Smooth muscle cell of the brain vasculature (primary cell): ENCODE data around the gene TPSD1.
"Not testable (repeated sequence)": the region's sequence is repeated elsewhere in the genome, so short reads cannot be mapped to it uniquely, and the experiment has no call there.

Experiments
- DNase-seq: peaks from one replicate; pipeline ENCODE4 v3.0.0-alpha.2; 2012; ENCODE audit warnings: low read depth, low spot score

TPSD1 gene

DNA sequence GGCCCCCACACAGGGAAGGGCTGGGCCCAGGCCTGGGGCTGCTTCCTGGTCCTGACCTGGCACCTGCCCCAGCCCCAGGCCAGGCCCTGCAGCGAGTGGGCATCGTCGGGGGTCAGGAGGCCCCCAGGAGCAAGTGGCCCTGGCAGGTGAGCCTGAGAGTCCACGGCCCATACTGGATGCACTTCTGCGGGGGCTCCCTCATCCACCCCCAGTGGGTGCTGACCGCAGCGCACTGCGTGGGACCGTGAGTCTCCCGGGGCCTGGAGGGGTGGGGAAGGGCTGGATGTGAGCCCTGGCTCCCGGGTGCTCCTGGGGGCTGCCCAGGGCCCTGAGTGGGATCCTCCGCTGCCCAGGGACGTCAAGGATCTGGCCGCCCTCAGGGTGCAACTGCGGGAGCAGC lies 14.8 kb upstream of the TPSD1 start:
- DNase-seq, result not testable (repeated sequence)

DNA sequence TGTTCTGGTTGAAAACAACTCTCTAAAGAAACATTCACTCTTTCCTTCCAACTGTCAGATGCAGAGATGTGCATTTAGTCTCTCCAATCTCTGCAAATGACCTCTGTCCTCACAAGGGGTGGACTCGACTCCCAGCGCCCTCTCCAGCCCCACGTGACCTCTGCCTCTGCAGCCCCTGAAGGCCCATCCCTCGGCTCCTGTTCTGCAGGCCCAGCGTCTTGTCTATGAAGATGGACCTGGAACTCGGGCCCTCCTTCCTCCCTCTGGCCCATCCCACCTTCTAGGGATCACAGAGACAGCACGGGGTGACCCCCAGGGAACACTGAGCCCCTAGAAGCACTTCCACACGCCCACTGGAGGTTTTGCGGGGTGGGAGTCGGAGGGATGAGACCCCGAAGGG lies 12.5 kb upstream of the TPSD1 start:
- DNase-seq, result not testable (repeated sequence)

DNA sequence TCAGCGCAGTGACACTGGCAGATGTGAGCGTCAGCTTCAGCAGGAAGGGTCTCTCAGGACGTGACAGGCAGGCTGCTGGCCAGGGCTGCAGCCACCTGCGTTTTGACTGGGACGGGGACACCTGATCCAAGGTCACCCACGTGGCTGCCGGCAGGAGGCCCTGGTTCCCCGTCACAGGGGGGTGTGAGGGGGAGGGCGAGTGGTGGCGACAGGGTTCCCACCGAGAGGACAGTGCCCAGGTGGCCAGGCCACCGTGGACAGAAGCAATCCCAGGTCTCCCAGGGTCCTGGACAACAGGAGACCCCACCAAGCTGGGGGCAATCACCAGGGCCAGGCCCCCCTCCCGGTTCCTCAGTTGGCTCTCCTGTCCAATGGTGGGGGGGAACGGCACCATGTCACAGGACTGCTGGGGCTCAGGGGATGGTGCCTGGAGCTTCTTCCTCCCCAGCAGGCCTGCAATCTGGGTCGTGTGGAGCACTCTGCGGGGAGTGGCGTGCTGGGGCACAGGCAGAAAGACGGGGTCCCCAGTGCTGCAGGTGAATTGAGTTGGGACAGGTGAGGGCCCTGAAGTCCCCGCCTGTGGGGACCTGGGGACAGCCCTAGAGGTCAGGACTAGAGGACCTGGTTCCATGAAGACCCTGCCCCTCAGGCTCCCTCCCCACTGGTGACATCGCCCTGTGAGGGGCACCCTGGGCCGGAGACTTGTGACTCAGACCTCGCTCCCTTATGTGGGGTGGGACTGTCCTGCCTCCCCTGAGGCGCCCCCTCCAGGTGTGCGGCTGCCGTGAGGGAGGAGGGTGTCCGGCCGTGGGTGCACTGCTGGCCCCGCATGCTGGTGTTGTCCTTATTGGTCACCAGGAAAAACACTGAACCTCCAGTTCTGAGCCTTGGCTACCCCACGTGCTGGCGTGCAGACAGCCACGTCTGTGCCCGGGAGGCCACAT lies 11.7 kb upstream of the TPSD1 start:
- DNase-seq, result not testable (repeated sequence)

DNA sequence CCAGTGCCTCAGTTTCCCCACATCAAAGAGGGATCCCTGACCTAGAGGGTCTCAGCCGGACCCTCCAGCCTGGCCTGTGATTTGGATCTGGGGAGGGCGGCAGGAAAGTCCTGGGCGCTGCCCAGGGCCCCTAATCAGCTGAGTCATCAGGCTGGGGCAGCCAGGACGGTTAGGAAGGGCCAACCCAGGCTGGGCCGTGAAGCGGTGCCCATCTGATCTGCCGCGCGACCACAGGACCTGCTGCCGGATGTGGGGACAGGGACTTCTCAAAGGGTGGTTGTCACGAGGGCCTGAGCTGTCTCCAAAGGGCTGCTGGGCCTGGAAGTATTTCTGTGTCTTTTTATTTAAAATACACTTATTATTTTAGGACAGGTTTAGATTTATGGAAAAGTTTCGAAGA lies 11.0 kb upstream of the TPSD1 start:
- DNase-seq, result no peak

DNA sequence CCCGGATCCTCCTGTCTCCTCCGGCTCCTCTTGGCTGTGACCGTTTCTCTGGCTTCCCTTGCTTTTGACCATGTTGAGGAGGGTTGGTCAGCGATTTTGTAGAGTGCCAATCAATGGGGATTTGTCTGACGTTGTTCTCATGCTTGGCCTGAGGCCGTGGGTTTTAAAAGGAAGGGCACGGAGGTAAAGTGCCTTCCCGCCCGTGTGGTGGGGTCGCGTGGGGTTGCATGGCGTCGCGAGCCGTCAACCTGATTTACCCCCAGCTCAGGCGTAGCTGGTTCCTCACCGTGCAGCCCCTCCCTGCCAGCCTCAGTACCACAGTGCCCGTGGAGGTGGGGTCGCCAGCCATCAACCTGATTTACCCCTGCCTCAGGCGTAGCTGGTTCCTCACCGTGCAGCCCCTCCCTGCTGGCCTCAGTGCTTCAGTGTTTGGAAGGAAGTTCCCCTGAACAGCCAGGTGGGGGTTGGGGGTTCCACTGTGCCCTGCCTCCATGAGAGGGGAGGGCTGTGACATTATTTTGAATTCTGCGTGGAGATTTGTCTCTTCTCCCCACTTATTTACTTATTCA lies 10.3 kb upstream of the TPSD1 start:
- DNase-seq, result no peak

DNA sequence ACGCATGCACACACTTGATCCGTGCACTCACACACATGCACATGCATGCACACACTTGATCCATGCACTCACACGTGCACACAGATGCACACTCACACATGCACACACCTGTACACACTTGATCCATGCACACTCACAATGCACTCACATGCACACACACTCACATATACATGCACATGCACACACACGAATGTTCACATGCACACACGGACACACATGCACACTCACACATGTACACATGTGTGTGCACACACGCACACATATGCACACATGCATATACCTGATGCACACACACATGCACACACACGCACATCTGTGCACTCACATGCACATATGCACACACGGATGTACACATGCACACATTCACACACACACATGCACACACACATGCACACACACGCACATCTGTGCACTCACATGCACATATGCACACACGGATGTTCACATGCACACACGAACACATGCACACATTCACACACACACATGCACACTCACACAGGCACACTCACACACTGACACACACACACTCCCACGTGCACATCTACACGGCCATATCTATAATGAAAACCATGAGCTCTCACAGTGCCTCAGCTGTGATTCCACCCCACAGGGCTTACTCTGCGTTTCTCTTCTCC lies 7.8 kb upstream of the TPSD1 start:
- not testable (repeated sequence) for DNase-seq

DNA sequence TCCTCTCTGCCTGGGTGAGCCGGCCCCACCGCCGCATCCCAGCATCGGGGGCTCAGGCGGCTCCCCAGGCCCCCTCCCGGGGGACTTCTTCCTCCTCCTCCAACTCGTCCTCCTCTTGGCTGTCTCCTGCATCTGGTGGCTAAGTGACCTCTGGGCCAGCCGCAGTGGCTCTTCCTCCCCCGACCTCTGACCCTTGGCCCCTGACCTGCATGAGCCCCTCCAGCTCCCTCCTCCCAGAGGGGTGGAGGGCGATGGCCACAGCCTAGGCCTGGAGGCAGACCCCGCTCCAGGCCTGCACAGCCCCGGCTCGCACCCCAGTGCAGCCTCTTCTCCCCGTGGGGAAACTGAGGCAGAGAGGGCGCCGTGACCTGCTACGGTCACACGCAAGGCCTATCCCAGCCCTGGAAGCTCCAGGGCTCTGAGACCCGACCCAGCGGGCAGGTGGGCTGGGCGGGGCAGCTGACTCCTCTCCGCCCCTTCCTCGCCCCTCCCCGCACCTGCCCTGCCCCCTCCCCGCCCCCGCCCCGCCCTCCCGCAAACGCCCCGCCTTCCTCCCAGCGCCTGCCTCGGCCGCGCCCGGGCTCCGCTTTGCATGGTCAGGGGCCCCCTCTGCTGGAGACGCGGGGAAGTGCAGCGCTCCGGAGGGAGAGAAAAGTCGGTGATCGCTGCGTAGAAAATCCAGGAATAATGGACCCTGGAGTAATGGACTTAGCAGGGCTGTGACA lies 6.7 kb upstream of the TPSD1 start:
- not testable (repeated sequence) for DNase-seq

DNA sequence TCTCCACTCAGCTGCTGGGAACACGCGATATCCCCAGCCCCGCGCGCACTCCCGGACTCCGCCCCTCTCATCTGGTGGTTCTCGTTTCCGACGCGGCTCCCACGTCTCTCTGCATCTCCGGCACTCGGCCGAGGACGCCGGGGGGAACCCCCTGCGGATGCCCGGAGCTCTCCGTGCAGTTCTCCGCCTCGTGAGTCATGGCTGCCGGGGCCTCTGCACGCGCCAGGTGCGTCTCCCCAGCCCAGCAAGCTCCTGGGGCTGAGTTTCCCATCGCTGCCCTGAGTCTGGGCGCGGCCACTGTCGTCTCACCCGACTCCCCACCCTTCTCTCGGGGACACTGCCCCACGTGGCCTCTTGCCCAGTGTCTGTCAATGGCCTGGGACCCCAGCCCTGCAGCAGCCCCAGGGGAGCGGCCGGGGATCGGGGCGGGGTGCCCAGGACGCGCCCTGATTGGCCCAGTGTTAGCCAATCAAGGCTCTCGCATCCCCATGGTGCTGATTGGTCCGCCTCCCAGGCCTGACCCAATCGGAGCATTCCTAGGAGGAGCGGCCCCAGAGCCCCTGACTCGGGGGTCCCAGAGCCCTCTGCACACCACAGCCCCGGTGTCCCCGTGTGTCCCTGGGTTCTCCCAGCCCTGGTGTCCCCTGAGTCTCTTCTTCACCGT lies 2.0 kb upstream of the TPSD1 start:
- not testable (repeated sequence) for DNase-seq

DNA sequence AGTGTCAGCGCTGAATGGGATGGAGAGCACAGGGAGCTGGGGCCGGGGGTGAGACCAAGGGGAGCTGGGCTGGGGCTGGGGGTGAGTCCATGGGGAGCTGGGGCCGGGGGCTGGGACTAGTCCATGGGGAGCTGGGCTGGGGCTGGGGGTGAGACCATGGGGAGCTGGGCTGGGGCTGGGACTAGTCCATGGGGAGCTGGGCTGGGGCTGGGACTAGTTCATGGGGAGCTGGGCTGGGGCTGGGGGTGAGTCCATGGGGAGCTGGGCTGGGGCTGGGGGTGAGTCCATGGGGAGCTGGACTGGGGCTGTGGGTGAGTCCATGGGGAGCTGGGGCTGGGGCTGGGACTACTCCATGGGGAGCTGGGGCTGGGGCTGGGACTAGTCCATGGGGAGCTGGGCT lies 1.0 kb upstream of the TPSD1 start:
- DNase-seq, result not testable (repeated sequence)

DNA sequence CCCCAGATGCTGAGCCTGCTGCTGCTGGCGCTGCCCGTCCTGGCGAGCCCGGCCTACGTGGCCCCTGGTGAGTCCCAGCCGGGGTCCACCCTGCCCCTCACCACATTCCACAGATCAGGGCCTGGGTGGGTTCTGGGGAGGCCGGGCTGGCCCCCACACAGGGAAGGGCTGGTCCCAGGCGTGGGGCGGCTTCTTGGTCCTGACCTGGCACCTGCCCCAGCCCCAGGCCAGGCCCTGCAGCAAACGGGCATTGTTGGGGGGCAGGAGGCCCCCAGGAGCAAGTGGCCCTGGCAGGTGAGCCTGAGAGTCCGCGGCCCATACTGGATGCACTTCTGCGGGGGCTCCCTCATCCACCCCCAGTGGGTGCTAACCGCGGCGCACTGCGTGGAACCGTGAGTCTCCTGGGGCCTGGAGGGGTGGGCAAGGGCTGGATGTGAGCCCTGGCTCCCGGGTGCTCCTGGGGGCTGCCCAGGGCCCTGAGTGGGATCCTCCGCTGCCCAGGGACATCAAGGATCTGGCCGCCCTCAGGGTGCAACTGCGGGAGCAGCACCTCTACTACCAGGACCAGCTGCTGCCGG lies 516 bp downstream of the TPSD1 start:
- not testable (repeated sequence) for DNase-seq

DNA sequence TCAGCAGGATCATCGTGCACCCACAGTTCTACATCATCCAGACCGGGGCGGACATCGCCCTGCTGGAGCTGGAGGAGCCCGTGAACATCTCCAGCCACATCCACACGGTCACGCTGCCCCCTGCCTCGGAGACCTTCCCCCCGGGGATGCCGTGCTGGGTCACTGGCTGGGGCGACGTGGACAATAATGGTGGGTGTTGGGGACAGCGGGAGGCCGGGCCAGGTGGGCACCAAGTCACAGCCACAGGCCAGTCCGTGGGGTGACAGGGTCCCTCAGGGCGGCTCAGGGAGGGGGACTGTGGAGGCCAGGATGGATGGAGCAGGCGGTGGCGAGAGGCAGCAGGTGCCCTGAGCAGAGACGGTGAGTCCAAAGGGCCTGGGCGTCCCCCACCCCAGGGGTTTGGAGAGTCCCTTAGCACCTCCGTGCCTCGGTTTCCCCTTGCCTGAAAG lies 1.0 kb downstream of the TPSD1 start:
- DNase-seq, result no peak

DNA sequence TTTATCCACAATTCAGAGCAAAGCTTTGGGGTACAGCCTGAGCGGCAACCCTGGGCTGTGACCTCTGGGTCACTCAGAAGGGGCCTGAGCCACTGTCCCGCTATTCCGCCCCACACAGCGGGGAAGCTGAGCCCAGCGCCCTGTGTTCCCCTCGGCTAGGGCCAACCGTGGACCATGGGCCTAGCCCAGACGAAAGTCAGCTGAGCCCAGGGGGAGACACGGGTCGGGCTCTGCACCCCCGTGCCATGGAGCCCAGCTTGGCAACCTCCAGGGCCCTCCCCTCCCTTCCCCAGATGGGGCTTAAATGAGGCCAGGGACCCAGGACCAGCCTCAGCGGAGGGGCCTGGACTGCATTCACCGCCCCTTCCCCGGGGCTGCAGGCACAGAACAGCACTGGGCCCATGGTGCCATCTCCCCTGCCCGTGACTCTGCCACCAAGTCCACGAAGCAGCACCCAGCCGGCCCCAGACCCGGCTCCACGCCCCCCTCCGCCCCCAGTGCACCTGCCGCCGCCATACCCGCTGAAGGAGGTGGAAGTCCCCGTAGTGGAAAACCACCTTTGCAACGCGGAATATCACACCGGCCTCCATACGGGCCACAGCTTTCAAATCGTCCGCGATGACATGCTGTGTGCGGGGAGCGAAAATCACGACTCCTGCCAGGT lies 1.8 kb downstream of the TPSD1 start:
- no peak for DNase-seq

DNA sequence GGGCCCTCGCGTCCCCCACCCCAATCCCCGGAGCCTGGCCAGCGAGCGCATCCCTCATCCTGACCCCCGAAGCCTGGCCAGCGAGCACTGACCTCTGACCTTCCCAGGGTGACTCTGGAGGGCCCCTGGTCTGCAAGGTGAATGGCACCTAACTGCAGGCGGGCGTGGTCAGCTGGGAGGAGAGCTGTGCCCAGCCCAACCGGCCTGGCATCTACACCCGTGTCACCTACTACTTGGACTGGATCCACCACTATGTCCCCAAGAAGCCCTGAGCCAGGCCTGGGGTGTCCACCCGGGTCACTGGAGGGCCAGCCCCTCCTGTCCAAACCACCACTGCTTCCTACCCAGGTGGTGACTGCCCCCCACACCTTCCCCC lies 2.3 kb downstream of the TPSD1 start:
- DNase-seq, result no peak

DNA sequence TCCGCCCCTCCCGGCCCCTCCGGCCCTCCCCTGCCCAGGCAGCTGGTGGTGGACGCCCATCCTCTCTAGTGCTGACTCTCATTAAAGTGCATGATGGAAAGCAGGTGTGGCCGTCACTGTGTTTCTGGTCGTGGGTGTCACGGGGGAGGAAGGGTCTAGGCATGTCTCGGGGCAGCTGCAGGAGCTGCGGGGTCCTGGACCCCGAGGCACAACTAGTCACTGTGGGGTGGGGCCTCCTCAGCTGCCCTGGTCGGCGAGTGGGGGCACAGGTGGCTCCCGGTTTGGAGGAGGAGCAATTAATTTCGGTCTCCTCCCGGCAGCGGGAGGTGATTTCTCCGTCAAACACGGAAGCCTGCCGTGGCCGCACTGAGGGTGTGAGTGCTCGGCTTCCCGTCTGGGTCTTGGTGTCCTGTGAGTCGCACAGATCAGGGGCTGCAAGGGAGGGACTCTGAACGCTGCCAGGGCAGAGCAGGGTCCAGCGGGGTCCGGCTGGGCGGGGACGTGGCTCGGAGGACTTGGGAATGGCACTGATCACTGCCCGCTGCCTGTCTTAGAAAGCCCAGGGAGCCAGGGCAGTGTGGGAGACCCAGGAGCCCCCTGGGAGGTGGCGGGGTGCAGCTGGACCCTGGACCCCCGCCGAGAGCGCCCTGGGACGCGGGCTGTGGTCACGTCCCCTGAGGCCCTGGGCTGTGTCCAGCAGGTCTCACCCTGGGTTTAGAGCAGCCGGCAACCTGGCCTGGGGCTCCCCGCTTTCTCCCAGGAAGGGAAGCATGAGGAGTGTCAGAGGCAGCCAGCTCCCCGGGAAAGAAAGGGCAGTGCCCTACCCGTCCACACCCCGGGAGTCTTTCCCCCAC lies 3.3 kb downstream of the TPSD1 start:
- DNase-seq, result no peak

DNA sequence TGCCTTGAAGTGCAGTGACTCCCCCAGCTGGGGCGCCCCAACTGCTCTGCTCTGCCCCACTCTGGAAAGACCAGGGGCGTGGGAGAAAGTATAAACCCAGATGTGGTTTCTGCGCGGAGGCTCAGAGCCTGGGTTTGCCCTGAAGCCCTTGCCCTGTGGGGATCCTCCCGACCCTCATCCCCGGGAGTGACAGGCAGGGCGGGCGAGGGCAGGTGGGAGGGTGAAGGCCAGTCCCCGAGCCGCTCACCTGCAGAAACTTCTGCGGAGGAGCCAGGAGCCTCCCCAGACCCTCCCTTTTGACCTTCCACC lies 3.8 kb downstream of the TPSD1 start:
- DNase-seq, result no peak

DNA sequence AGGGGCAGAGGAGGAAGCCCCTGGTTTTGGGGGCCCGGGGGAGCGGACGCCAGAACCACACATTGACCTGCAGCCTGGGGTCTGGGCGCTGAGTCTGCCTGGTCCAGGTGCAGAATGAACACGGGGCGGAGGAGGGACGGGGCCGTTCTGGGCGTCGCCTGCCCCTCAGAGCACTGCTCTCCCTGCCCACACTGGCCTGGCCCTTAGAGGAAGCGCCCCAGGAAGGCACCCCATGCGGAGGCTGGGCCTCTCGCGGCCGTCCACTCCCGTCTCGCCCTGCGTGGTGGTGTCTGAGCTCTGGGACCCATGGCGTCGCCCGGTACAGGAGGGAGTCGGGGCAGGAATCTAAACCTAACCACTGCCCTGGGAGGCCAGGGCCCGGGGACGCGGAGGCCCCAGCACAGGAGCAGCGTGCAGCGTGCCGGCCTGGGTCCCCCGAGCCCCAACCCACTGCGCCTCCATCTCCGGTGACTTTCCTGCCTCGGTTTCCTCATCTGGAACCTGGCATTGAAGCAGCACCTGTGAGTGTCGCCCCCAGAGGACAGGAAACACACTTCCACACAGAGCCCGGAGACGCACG lies 4.3 kb downstream of the TPSD1 start:
- DNase-seq, result no peak

DNA sequence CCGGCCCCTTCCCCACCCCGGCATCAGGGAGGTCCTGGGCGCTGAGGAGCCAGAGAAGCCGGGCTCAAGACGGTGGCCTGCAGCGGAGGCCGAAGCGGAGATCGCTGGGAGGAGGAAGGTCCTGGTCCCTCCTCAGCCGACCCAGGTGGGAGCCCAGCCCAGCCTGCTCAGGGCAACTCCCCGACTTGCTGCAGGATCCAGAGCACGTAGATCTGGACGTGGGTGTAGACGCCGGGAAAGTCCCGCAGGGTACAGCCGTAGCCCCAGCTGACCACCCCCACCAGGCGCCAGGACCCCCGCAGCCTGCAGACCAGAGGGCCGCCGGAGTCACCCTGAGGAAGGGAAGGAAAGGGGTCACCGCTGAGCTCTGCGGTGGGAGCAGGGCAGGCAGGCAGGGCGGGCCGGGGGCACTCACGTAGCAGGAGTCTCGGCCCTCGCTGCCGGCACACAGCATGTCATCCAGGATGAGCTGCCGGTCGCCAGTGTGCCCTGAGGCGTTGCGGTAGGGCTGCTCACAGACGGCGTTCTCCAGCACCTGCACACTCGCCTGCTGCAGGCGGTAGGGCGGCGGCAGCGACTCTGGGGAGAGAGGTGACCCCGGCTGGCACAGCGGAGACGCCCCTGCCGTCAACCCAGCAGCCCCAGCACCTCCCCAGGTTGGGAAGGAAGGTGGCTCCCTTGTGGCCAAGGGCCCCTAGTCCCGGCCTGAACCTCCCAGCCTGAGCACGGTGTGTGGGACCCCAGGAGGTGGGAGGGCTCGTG lies 5.4 kb downstream of the TPSD1 start:
- DNase-seq, result no peak

DNA sequence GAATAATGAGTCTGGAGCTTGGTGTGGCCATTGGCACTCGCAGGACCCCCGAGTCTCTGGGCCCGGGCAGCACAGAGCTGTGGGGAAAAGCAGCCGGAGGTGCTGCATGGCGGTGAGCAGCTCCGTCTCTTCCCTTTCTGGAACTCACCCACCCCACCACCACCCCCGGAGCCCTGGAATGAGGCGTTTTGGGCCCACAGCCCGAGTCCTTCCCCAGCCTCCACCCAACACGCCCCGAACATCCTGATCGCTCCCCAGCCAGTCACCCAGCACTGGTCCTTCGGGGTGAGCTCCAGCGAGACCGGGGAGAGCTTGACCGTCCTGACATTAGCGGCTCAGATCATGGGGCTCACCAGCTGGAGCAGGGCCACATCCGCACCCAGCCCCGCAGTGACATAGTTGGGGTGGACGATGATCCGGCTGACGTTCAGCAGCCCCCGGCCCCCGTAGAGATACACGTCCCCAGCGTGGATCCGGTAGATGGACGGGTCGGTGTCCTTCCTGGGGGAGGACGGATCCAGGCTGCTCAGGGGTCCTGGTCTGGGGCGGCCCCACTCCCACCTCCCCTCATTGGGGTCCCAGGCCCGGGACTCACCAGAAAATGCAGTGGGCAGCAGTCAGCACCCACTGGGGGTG lies 6.5 kb downstream of the TPSD1 start:
- no peak for DNase-seq
